ENCODE results near the gene WDFY2.

WDFY2 gene

GRCh38 chr13:51794964-51795363 lies 210.7 kb downstream of the WDFY2 start:
- no peak for DNase-seq (ENCODE audit: low read depth in 2 of 2)
- H3K4me3 ChIP-seq (replicated peaks in 1 of 2; ENCODE audit: low read depth in 2 of 2, low read length in 2 of 2) = no peak overlapping the region
- TF ChIP-seq CTCF (IDR thresholded peaks at IDR 0.05; ENCODE audit: low read depth, low read length) = no peak

- no peak for DNase-seq (ENCODE audit: low read depth in 2 of 2)
- TF ChIP-seq CTCF (IDR thresholded peaks at IDR 0.05; ENCODE audit: low read depth, low read length) = no peak
Measured at GRCh38 chr13:51795419-51795818, 211.2 kb downstream of the WDFY2 start.

GRCh38 chr13:51796546-51796945 lies 212.3 kb downstream of the WDFY2 start:
- H3K4me3 ChIP-seq (replicated peaks in 1 of 2; ENCODE audit: low read depth in 2 of 2, low read length in 2 of 2) = no peak overlapping the region
- no peak for TF ChIP-seq CTCF (IDR thresholded peaks at IDR 0.05; ENCODE audit: low read depth, low read length)
- DNase-seq (ENCODE audit: low read depth in 2 of 2) = no peak

More at GRCh38 chr13:51795419-51795818, 211.2 kb downstream of the WDFY2 start:
- no peak overlapping the region for H3K4me3 ChIP-seq (replicated peaks in 1 of 2; ENCODE audit: low read depth in 2 of 2, low read length in 2 of 2)

- no peak overlapping the region for H3K4me3 ChIP-seq (replicated peaks in 1 of 2; ENCODE audit: low read depth in 2 of 2, low read length in 2 of 2)
- TF ChIP-seq CTCF (IDR thresholded peaks at IDR 0.05; ENCODE audit: low read depth, low read length) = peak; percentile 30
- peak; percentile 71 to 72 for DNase-seq (ENCODE audit: low read depth in 2 of 2)
Measured at GRCh38 chr13:51797664-51798488, 213.6 kb downstream of the WDFY2 start.

- no peak for DNase-seq (ENCODE audit: low read depth in 2 of 2)
- H3K4me3 ChIP-seq (replicated peaks in 1 of 2; ENCODE audit: low read depth in 2 of 2, low read length in 2 of 2) = no peak overlapping the region
- no peak for TF ChIP-seq CTCF (IDR thresholded peaks at IDR 0.05; ENCODE audit: low read depth, low read length)
Measured at GRCh38 chr13:51799261-51799660, 215.0 kb downstream of the WDFY2 start.

GRCh38 chr13:51800486-51800885 lies 216.2 kb downstream of the WDFY2 start:
- no peak for TF ChIP-seq CTCF (IDR thresholded peaks at IDR 0.05; ENCODE audit: low read depth, low read length)
- DNase-seq (ENCODE audit: low read depth in 2 of 2) = no peak

More at GRCh38 chr13:51800486-51800885, 216.2 kb downstream of the WDFY2 start:
- no peak overlapping the region for H3K4me3 ChIP-seq (replicated peaks in 1 of 2; ENCODE audit: low read depth in 2 of 2, low read length in 2 of 2)
